ENCODE measurements around the gene CHST7. TPM values are rescaled to one million over a fixed set of nuclear protein-coding genes. Genes with fewer than 3 reads are reported as not detected.

CHST7 gene
- total and polyA plus RNA-seq, 2 of the 13 experiments (the other 11 are each of a cell fraction or from before 2014, with no cell fraction given), result 2.4 to 5.2 TPM

- TF ChIP-seq, protein P1, sequence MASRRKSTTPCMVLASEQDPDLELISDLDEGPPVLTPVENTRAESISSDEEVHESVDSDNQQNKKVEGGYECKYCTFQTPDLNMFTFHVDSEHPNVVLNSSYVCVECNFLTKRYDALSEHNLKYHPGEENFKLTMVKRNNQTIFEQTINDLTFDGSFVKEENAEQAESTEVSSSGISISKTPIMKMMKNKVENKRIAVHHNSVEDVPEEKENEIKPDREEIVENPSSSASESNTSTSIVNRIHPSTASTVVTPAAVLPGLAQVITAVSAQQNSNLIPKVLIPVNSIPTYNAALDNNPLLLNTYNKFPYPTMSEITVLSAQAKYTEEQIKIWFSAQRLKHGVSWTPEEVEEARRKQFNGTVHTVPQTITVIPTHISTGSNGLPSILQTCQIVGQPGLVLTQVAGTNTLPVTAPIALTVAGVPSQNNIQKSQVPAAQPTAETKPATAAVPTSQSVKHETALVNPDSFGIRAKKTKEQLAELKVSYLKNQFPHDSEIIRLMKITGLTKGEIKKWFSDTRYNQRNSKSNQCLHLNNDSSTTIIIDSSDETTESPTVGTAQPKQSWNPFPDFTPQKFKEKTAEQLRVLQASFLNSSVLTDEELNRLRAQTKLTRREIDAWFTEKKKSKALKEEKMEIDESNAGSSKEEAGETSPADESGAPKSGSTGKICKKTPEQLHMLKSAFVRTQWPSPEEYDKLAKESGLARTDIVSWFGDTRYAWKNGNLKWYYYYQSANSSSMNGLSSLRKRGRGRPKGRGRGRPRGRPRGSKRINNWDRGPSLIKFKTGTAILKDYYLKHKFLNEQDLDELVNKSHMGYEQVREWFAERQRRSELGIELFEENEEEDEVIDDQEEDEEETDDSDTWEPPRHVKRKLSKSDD (CRISPR knock-in tag; IDR thresholded peaks at IDR 0.05; ENCODE audit: low read depth), result no peak
- TF ChIP-seq IKZF4 (CRISPR knock-in tag; IDR thresholded peaks at IDR 0.05; ENCODE audit: borderline replicate concordance, low read depth, not compliant biosample characterization) (no peak), RAD21 (CRISPR knock-in tag; IDR thresholded peaks at IDR 0.05) (no peak)
- TF ChIP-seq, protein P2, sequence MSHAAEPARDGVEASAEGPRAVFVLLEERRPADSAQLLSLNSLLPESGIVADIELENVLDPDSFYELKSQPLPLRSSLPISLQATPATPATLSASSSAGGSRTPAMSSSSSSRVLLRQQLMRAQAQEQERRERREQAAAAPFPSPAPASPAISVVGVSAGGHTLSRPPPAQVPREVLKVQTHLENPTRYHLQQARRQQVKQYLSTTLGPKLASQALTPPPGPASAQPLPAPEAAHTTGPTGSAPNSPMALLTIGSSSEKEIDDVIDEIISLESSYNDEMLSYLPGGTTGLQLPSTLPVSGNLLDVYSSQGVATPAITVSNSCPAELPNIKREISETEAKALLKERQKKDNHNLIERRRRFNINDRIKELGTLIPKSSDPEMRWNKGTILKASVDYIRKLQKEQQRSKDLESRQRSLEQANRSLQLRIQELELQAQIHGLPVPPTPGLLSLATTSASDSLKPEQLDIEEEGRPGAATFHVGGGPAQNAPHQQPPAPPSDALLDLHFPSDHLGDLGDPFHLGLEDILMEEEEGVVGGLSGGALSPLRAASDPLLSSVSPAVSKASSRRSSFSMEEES (CRISPR knock-in tag; IDR thresholded peaks at IDR 0.05), result no peak
These were observed 2.9 kb downstream of the CHST7 start (continued) for GRCh38 chrX:46576458-46576857.

- intact Hi-C loops (cut with micrococcal nuclease; ENCODE audit: unreplicated experiment) (no loop called here), in situ Hi-C loops (cut with HindIII; ENCODE audit: extremely low pct_ligation_motif_present, low pct_unique_long_range_greater_than_20kb) (no loop called here)
- ATAC-seq, result no peak
- DNase-seq (ENCODE audit: low spot score), result no peak
- H3K4me3 ChIP-seq (replicated peaks in 1 of 3; ENCODE audit: insufficient read depth in 1 of 3, low read depth in 2 of 3, low read length in 3 of 3), result no peak overlapping the region
- H3K79me2 ChIP-seq (ENCODE audit: insufficient read depth, low read length), result peaks cover 19% of the 10 kb centered on the region
- BruUV-seq (replicated peaks), result no TSS peak
- no peaks in the 10 kb centered on the region; a peak in 1 of 5 replicates for H3K36me3 ChIP-seq (replicated peaks in 1 of 2; ENCODE audit: control insufficient read depth in 1 of 2, insufficient read depth in 2 of 2, low read length in 2 of 2)
- no peak overlapping the region for H3K27ac ChIP-seq (ENCODE audit: extremely low read length, insufficient read depth, low read length)
- peak overlapping the region; percentile 82; the same call in 1 of the 2 replicates for H3K4me2 ChIP-seq (ENCODE audit: low read depth, low read length)
- H3K9me3 ChIP-seq (ENCODE audit: low read length), result no peaks in the 10 kb centered on the region
- POLR2A ChIA-PET, result no interaction called here
- H2AFZ ChIP-seq (ENCODE audit: low read length), result no peak overlapping the region
- WGBS (ENCODE audit: low lambda C conversion rate), result 86% methylated on average over 6 of the region's 7 CpGs
- no peak overlapping the region for H3K9ac ChIP-seq (ENCODE audit: insufficient read depth, low read depth, low read length)
- H4K20me1 ChIP-seq (ENCODE audit: insufficient read depth, low read length), result no peaks in the 10 kb centered on the region
- no peak for FAIRE-seq
- no peaks in the 10 kb centered on the region for H3K27me3 ChIP-seq (ENCODE audit: control insufficient read depth in 1 of 2, insufficient read depth in 2 of 2, low read length in 2 of 2)
- TF ChIP-seq CREB3 (CRISPR knock-in tag; IDR thresholded peaks at IDR 0.05), result no peak
- no peak for TF ChIP-seq ZNF17 (CRISPR knock-in tag; IDR thresholded peaks at IDR 0.05)
- TF ChIP-seq ZNF790 (CRISPR knock-in tag; IDR thresholded peaks at IDR 0.05; ENCODE audit: borderline replicate concordance), result no peak
- no peak for TF ChIP-seq ZFP90 (CRISPR knock-in tag; IDR thresholded peaks at IDR 0.05; ENCODE audit: borderline replicate concordance)
- no peak for TF ChIP-seq KLF11 (CRISPR knock-in tag; IDR thresholded peaks at IDR 0.05)
- TF ChIP-seq BCL6 (CRISPR knock-in tag; IDR thresholded peaks at IDR 0.05), result no peak
- H3K4me1 ChIP-seq (ENCODE audit: insufficient read depth, low read length), result peaks cover 39% of the 10 kb centered on the region
- CTCF ChIA-PET (ENCODE audit: low intra/inter-chr PET ratio, low total read pairs), result no interaction called here
These were observed 3.8 kb downstream of the CHST7 start for GRCh38 chrX:46577221-46578005.

Data from HepG2 (cell line).